Mammary epithelial cell (primary cell): ENCODE measurements around the gene PODN.

ENCODE experiments used
- EZH2 ChIP-seq: IDR thresholded peaks from 2 replicates; pipeline ENCODE4 v1.6.1; 2012; ENCODE audit warnings: low read length, inconsistent platforms, borderline replicate concordance
- TF ChIP-seq, protein P1 (sequence below), 2 donors: IDR thresholded peaks in 1 of 2; conservative IDR thresholded peaks in 1 of 2; 2 replicates each; pipeline ENCODE4 v1.5.1; 2011 to 2012; ENCODE audit warnings: inconsistent platforms in 2 of 2, low read length in 2 of 2, mild to moderate bottlenecking in 2 of 2, control low read depth in 1 of 2, low read depth in 1 of 2; ENCODE audit not compliant: insufficient read depth in 1 of 2; ENCODE audit errors: extremely low read depth in 1 of 2

DNA sequence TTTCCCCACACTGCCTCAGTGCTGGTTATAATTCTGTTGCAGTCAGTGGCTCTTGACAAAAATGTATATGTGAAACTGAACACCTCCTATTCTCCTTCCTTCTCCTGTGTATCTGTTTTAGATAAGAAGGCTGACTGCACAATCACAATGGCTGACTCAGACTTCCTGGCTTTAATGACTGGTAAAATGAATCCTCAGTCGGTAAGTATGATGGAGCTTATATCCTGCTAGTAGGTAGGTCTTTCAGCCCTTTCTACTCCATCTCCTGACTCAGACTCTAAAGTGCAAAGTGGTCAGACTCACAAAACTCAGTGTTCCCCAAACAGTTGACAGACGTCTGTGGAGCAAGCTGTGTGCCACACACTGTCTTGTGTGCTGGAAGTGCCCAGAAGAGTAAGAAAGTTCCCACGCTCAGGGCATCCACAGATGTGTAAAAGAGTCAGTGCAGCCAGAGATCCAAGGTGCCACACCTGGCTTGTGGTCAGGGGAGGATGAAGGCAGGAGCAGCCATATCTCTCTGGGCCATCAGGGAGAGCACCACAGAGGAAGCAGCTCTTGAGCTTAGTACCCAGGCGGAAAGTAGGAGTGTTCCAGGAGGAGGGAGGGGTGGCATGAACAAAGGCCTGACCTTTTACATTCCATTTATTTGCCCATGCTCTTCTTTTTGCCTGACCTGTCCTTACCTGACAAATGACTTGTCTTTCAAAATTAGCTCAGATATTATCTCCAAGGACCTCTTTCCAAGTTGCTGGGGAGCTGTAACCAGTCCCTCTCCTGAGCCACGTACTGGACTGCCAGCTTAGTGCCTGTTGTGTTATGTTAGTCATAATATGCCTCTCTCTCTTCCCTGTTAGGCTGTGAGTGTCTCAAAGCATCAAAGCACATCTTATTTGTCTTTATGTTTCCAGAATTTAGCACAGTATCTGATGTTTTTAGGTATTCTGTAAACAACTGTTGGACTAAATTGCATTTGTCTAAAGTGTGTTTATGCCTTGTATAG lies 14.0 kb upstream of the PODN start:
- TF ChIP-seq, protein P1, sequence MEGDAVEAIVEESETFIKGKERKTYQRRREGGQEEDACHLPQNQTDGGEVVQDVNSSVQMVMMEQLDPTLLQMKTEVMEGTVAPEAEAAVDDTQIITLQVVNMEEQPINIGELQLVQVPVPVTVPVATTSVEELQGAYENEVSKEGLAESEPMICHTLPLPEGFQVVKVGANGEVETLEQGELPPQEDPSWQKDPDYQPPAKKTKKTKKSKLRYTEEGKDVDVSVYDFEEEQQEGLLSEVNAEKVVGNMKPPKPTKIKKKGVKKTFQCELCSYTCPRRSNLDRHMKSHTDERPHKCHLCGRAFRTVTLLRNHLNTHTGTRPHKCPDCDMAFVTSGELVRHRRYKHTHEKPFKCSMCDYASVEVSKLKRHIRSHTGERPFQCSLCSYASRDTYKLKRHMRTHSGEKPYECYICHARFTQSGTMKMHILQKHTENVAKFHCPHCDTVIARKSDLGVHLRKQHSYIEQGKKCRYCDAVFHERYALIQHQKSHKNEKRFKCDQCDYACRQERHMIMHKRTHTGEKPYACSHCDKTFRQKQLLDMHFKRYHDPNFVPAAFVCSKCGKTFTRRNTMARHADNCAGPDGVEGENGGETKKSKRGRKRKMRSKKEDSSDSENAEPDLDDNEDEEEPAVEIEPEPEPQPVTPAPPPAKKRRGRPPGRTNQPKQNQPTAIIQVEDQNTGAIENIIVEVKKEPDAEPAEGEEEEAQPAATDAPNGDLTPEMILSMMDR (conservative IDR thresholded peaks at IDR 0.05 in 1 of 2, IDR thresholded peaks at IDR 0.05 in 1 of 2; ENCODE audit: extremely low read depth in 1 of 2, insufficient read depth in 1 of 2, low read depth in 1 of 2, low read length in 2 of 2), result no peak
- no peak for TF ChIP-seq EZH2
